Astrocyte of the spinal cord (primary cell): Measurements from ENCODE around the gene KRTAP10-4.

Source experiments
- DNase-seq: peaks from one replicate; pipeline ENCODE4 v3.0.0; 2011; ENCODE audit warnings: low read depth, low spot score
- H3K4me3 ChIP-seq: 2 replicates; pipeline ENCODE4 v1.5.1; 2011; ENCODE audit warnings: low read depth, mild to moderate bottlenecking, low read length, moderate library complexity
- CTCF ChIP-seq: IDR thresholded peaks from 2 replicates; pipeline ENCODE4 v1.5.1; 2012; ENCODE audit warnings: low read depth, mild to moderate bottlenecking, low read length, inconsistent platforms
- in situ Hi-C: cut with HindIII; loops from 2 replicates; pipeline ENCODE4 v1.10.0; 2017; ENCODE audit warnings: low sequenced_read_pairs

The KRTAP10-4 gene

GRCh38 chr21:44619886-44620285 lies 46.4 kb downstream of the KRTAP10-4 start:
- TF ChIP-seq CTCF: no peak
- DNase-seq: no peak
- in situ Hi-C loops: no loop called here
- no peak overlapping the region for H3K4me3 ChIP-seq

GRCh38 chr21:44623575-44623974 lies 50.0 kb downstream of the KRTAP10-4 start:
- in situ Hi-C loops: no loop called here
- TF ChIP-seq CTCF: no peak

More at GRCh38 chr21:44623575-44623974, 50.0 kb downstream of the KRTAP10-4 start:
- H3K4me3 ChIP-seq: no peak overlapping the region
- DNase-seq: no peak
